PC-9 (cell line): Measurements from ENCODE around the gene RPL38. TPM values are rescaled to one million over a fixed set of nuclear protein-coding genes. Genes with fewer than 3 reads are reported as not detected.

ENCODE experiments used
- BruUV-seq: library from RNA; stranded (reverse); fragments of 400-500 nt; replicated peaks from 2 replicates; lab custom pipeline; 2021; lab: Mats Ljungman, UMichigan
- CTCF ChIA-PET: fragments of 300-600 bp; sonication (Branson Sonifier 250); formaldehyde crosslinking; loops from one replicate; lab custom pipeline; 2022; ENCODE audit warnings: antibody characterized with exemption; lab: Charles Lee
- POLR2A ChIA-PET: fragments of 300-600 bp; sonication (Branson Sonifier 250); formaldehyde crosslinking; loops from one replicate; lab custom pipeline; 2022; ENCODE audit warnings: antibody characterized with exemption; ENCODE audit not compliant: unreplicated experiment; lab: Charles Lee
- DNase-seq, 2 experiments: peaks; one replicate each; pipeline versions ENCODE4 v3.0.0 to v3.0.0-alpha.2; 2015 to 2022; ENCODE audit warnings: mixed read lengths in 1 of 2
- H2AFZ ChIP-seq: fragments of 200-600 bp; sonication (generic); 2 replicates; pipeline ENCODE4 v1.8.1; 2017; ENCODE audit warnings: antibody characterized with exemption
- H3F3A ChIP-seq: fragments of 200-600 bp; sonication (generic); 2 replicates; pipeline ENCODE4 v1.8.1; 2017; ENCODE audit warnings: antibody characterized with exemption, mild to moderate bottlenecking, low read depth; ENCODE audit not compliant: insufficient read depth
- H3K27ac ChIP-seq: fragments of 200-600 bp; sonication (generic); 2 replicates; pipeline ENCODE4 v1.6.1; 2016; ENCODE audit warnings: mixed run types
- H3K27me3 ChIP-seq: fragments of 200-600 bp; sonication (generic); 2 replicates; pipeline ENCODE4 v1.6.1; 2016; ENCODE audit warnings: low read depth, mixed run types; ENCODE audit not compliant: insufficient read depth
- H3K36me3 ChIP-seq: fragments of 200-600 bp; sonication (generic); 2 replicates; pipeline ENCODE4 v1.6.1; 2016; ENCODE audit warnings: low read depth, mixed run types
- H3K4me1 ChIP-seq: fragments of 200-600 bp; sonication (generic); replicated peaks from 2 replicates; pipeline ENCODE4 v1.6.1; 2016; ENCODE audit warnings: mixed run types; ENCODE audit not compliant: insufficient read depth
- H3K4me2 ChIP-seq: fragments of 200-600 bp; sonication (generic); 2 replicates; pipeline ENCODE4 v1.6.1; 2017; ENCODE audit warnings: mixed run types
- H3K4me3 ChIP-seq: fragments of 200-600 bp; sonication (generic); 2 replicates; pipeline ENCODE4 v1.6.1; 2016; ENCODE audit warnings: mixed run types
- H3K79me2 ChIP-seq: fragments of 200-600 bp; sonication (generic); 2 replicates; pipeline ENCODE4 v1.6.1; 2017; ENCODE audit warnings: low read depth, mixed run types
- H3K9me2 ChIP-seq: fragments of 200-600 bp; sonication (generic); 2 replicates; pipeline ENCODE4 v1.8.1; 2017; ENCODE audit warnings: mild to moderate bottlenecking; ENCODE audit not compliant: insufficient read depth
- H3K9me3 ChIP-seq: fragments of 200-600 bp; sonication (generic); 2 replicates; pipeline ENCODE4 v1.8.1; 2016; ENCODE audit warnings: low read depth; ENCODE audit not compliant: insufficient read depth
- H4K20me1 ChIP-seq: fragments of 200-600 bp; sonication (generic); 2 replicates; pipeline ENCODE4 v1.8.1; 2017; ENCODE audit not compliant: insufficient read depth
- EZH2 ChIP-seq: fragments of 200-600 bp; sonication (generic); IDR thresholded peaks from 2 replicates; pipeline ENCODE4 v1.8.0; 2017; ENCODE audit warnings: antibody characterized with exemption, low read depth
- intact Hi-C: fragments of 100-400 bp; cut with micrococcal nuclease; formaldehyde crosslinking; loops from one replicate; pipeline ENCODE4 v1.10.0; 2022; ENCODE audit not compliant: unreplicated experiment
- total RNA-seq: library from RNA; stranded (reverse); gene quantifications from 2 replicates; pipeline ENCODE4 v1.2.3, GENCODE V29; 2021
- TF ChIP-seq, protein P1 (sequence below): fragments of 200-600 bp; sonication (generic); conservative IDR thresholded peaks from 2 replicates; pipeline ENCODE4 v1.6.1; 2017; ENCODE audit warnings: mixed run types, antibody characterized with exemption, mild to moderate bottlenecking, moderate library complexity

Gene RPL38
- total RNA-seq, 1 experiment from 2014 or later: 961 TPM

DNA sequence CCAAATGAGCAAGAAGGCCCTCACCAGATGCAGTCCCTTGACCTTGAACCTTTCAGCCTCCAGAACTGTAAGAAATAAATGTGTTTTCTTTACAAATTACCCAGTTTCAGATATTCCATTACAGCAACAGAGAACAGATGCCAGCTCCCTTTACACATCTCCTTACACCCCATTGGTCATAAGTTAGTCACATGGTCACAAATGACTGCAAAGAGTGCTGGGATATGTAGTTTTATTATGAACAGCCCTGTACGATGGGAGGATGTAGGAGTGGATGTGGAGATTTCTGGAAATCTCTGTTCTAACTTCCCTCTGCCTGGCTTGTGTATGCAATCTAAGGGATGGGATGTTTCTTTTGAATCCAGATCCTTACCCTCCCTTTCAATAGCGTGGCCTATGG, 13.3 kb upstream of the RPL38 start:
- no TSS peak for BruUV-seq
- POLR2A ChIA-PET: no interaction called here
- no peaks in the 10 kb centered on the region for H3K9me2 ChIP-seq
- H3F3A ChIP-seq: no peaks in the 10 kb centered on the region
- H3K4me2 ChIP-seq: no peak overlapping the region
- peaks cover 92% of the 10 kb centered on the region for H3K27me3 ChIP-seq
- 0 out of 2 replicates have a peak, but pooled peaks cover 3% of the 10 kb centered on the region for H4K20me1 ChIP-seq
- H3K36me3 ChIP-seq: no peaks in the 10 kb centered on the region
- CTCF ChIA-PET: no interaction called here
- intact Hi-C loops: loop anchor here (10.0 kb wide), 1 partner anchor 1465 kb away; no protein-coding TSS in a partner anchor
- H3K4me3 ChIP-seq: no peak overlapping the region
- no peak overlapping the region for H2AFZ ChIP-seq
- H3K79me2 ChIP-seq: no peaks in the 10 kb centered on the region
- H3K4me1 ChIP-seq: no peaks in the 10 kb centered on the region
- H3K9me3 ChIP-seq: no peaks in the 10 kb centered on the region
- TF ChIP-seq, protein P1, sequence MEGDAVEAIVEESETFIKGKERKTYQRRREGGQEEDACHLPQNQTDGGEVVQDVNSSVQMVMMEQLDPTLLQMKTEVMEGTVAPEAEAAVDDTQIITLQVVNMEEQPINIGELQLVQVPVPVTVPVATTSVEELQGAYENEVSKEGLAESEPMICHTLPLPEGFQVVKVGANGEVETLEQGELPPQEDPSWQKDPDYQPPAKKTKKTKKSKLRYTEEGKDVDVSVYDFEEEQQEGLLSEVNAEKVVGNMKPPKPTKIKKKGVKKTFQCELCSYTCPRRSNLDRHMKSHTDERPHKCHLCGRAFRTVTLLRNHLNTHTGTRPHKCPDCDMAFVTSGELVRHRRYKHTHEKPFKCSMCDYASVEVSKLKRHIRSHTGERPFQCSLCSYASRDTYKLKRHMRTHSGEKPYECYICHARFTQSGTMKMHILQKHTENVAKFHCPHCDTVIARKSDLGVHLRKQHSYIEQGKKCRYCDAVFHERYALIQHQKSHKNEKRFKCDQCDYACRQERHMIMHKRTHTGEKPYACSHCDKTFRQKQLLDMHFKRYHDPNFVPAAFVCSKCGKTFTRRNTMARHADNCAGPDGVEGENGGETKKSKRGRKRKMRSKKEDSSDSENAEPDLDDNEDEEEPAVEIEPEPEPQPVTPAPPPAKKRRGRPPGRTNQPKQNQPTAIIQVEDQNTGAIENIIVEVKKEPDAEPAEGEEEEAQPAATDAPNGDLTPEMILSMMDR: no peak
- TF ChIP-seq EZH2: no peak
- no peak overlapping the region for H3K27ac ChIP-seq
- no peak for DNase-seq

DNA sequence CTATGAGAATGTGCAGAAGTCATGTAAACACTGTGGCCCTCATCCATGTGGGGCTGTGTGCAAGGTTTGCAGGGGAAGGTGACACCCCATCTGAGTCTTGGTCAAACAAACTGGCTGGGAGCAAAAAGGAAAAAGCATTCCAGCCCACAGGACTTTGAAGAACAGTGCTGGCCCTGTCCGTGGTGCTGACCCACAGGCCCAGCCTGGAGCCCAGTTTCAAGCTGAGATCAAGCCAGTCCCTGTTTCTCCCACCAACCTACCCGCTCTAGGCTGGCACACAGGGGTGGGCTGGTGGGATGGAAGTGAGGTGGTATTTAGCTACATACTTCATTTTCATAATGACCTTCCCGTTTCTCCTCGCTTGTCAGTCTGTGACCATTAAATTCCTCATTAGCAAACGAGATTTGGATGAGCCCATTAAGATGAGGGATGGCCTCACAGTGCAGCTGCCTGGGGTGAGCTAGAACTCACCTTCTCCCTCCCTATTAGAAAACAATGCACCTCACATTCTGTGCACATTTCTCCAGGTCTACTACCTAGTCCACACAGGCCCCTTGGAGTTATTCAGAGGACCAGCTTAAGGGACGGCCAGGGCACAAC, 12.6 kb upstream of the RPL38 start:
- no peaks in the 10 kb centered on the region for H3K79me2 ChIP-seq
- intact Hi-C loops: loop anchor here (10.0 kb wide), 1 partner anchor 1466 kb away; no protein-coding TSS in a partner anchor
- TF ChIP-seq, protein P1: no peak
- TF ChIP-seq EZH2: no peak
- H3K27me3 ChIP-seq: peaks cover 92% of the 10 kb centered on the region
- no peak overlapping the region for H2AFZ ChIP-seq
- H3K27ac ChIP-seq: no peak overlapping the region
- no peaks in the 10 kb centered on the region for H3K9me3 ChIP-seq
- no peak overlapping the region for H3K4me2 ChIP-seq
- no peak for DNase-seq
- no peaks in the 10 kb centered on the region for H3K36me3 ChIP-seq
- H4K20me1 ChIP-seq: peaks cover 8% of the 10 kb centered on the region; the same call in 1 of the 2 replicates
- H3K4me1 ChIP-seq: no peaks in the 10 kb centered on the region
- H3F3A ChIP-seq: no peaks in the 10 kb centered on the region
- no TSS peak for BruUV-seq
- H3K4me3 ChIP-seq: no peak overlapping the region
- CTCF ChIA-PET: interaction anchor here (0.7 kb wide), 1 partner anchor 9 kb away, joined by 4 read pairs; no protein-coding TSS in a partner anchor
- H3K9me2 ChIP-seq: no peaks in the 10 kb centered on the region
- POLR2A ChIA-PET: no interaction called here

DNA sequence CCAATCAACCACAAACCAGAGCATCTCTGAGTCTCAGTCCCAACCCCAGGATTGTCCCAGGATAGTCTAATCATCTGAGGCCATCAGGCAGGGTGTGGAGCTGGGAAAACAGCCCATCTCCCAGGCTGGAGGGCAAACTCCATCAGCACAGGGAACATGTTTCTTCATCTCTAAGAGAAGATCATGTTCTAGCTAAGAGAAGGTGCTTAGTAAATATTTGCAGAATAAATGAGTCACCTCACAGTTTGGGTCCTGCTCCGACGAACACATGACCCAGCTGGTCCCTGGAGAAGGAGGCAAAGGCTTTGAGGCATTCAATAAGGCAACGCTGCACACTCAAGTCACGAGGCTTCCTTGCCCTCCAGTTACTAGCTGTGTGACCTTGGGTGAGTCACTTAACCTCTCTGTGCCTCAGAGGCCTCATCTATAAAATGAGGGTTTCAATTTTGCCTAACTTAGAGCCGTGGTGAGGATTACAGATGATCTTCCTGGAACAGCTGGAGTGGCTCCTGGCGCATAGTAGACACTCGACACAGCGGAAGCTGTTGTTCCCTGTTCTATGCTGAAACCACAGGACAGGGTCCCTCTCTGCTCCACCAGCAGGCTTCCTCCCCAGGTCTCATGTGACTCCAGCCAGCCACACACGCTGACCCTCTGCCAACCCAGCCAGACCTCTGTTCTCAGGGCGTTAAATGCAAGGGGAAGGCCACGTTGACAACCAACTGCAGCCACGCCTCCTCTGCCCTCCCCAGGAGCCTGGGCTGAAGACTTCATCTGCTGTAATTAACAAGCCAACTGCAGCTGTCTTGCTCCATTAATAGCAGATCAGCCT, 10.3 kb upstream of the RPL38 start:
- H3K9me3 ChIP-seq: no peaks in the 10 kb centered on the region
- H3K79me2 ChIP-seq: no peaks in the 10 kb centered on the region
- ChIA-PET POLR2A (interaction anchor here (0.5 kb wide), 1 partner anchor 175 kb away, joined by 7 read pairs; no protein-coding TSS in a partner anchor), CTCF (no interaction called here)
- H3K4me3 ChIP-seq: no peak overlapping the region
- TF ChIP-seq, protein P1: no peak
- no peak for TF ChIP-seq EZH2
- H3K27ac ChIP-seq: no peak overlapping the region
- H3F3A ChIP-seq: no peaks in the 10 kb centered on the region
- intact Hi-C loops: loop anchor here (10.0 kb wide), 1 partner anchor 1468 kb away; no protein-coding TSS in a partner anchor
- H3K4me2 ChIP-seq: no peak overlapping the region
- peaks cover 10% of the 10 kb centered on the region; the same call in 1 of the 2 replicates for H4K20me1 ChIP-seq
- H3K27me3 ChIP-seq: peaks cover 90% of the 10 kb centered on the region
- H2AFZ ChIP-seq: no peak overlapping the region
- no peaks in the 10 kb centered on the region for H3K4me1 ChIP-seq
- no peaks in the 10 kb centered on the region for H3K9me2 ChIP-seq
- DNase-seq: no peak
- BruUV-seq: no TSS peak
- H3K36me3 ChIP-seq: no peaks in the 10 kb centered on the region
